Endothelial cell of umbilical vein (primary cell): Measurements from ENCODE around the gene SUCLG2. TPM values are rescaled to one million over a fixed set of nuclear protein-coding genes. Genes with fewer than 3 reads are reported as not detected.

ENCODE experiments used
- BruUV-seq: library from RNA; stranded (reverse); fragments of 400-500 nt; replicated peaks from 2 replicates; lab custom pipeline; 2021; lab: Mats Ljungman, UMichigan
- CTCF ChIA-PET: fragments of 300-600, 350-600 bp; sonication (Branson Sonifier 250); formaldehyde crosslinking; loops from one replicate; lab custom pipeline; 2021; ENCODE audit warnings: antibody characterized with exemption, inconsistent platforms; lab: Charles Lee
- POLR2A ChIA-PET: fragments of 300-600, 350-600 bp; sonication (Branson Sonifier 250); formaldehyde crosslinking; loops from one replicate; lab custom pipeline; 2021; ENCODE audit warnings: antibody characterized with exemption, inconsistent platforms; lab: Charles Lee
- DNase-seq: peaks from one replicate; pipeline ENCODE4 v3.0.0-alpha.2; 2011; ENCODE audit warnings: low read depth, low spot score
- FAIRE-seq: peaks from 2 replicates; lab custom pipeline; 2011; peaks lifted over from hg19 to GRCh38; lab: Jason Lieb, UNC
- H2AFZ ChIP-seq: 2 replicates; pipeline ENCODE4 v1.6.0; 2012; ENCODE audit warnings: low read depth, low read length, control low read depth, inconsistent platforms
- H3K27ac ChIP-seq: 2 replicates; pipeline ENCODE4 v1.5.1; 2011; ENCODE audit warnings: low read depth, mild to moderate bottlenecking, control low read depth, low read length, moderate library complexity; ENCODE audit not compliant: insufficient read depth
- H3K27me3 ChIP-seq, 2 experiments: 2 replicates each; pipeline versions ENCODE4 v1.6.0 to v1.6.1; 2011; ENCODE audit warnings: low read length in 2 of 2, mixed read lengths in 1 of 2; ENCODE audit not compliant: control insufficient read depth in 2 of 2, insufficient read depth in 2 of 2
- H3K36me3 ChIP-seq, 2 experiments: 2 replicates in 1 of 2; 3 replicates in 1 of 2; pipeline ENCODE4 v1.5.1; 2011; ENCODE audit warnings: low read length in 2 of 2, mild to moderate bottlenecking in 1 of 2, moderate library complexity in 1 of 2; ENCODE audit not compliant: control insufficient read depth in 2 of 2, insufficient read depth in 2 of 2; ENCODE audit errors: extremely low read depth in 1 of 2
- H3K4me1 ChIP-seq: 3 replicates; pipeline ENCODE4 v1.5.1; 2011; ENCODE audit warnings: mild to moderate bottlenecking, low read length; ENCODE audit not compliant: control insufficient read depth, insufficient read depth; ENCODE audit errors: extremely low read depth
- H3K4me2 ChIP-seq: 2 replicates; pipeline ENCODE4 v1.6.1; 2011; ENCODE audit warnings: low read length, control low read depth, mixed read lengths; ENCODE audit not compliant: insufficient read depth
- H3K4me3 ChIP-seq, 3 experiments: fragments of 200-600 bp in 1 of 3; sonication (generic), shearing (Covaris generic) in 1 of 3; replicated peaks in 1 of 3; 2 replicates each; pipeline ENCODE4 v1.5.1; 2011 to 2016; ENCODE audit warnings: control low read depth in 3 of 3, low read length in 3 of 3, mild to moderate bottlenecking in 2 of 3, inconsistent platforms in 1 of 3, low read depth in 1 of 3, moderate library complexity in 1 of 3; ENCODE audit not compliant: insufficient read depth in 1 of 3
- H3K79me2 ChIP-seq: 2 replicates; pipeline ENCODE4 v1.6.0; 2012; ENCODE audit warnings: low read length, inconsistent platforms; ENCODE audit not compliant: control insufficient read depth, insufficient read depth
- H3K9ac ChIP-seq: replicated peaks from 2 replicates; pipeline ENCODE3; 2011; ENCODE audit warnings: low read length, control low read depth; ENCODE audit not compliant: insufficient read depth; ENCODE audit errors: extremely low read depth
- H3K9me1 ChIP-seq: replicated peaks from 3 replicates; pipeline ENCODE4 v1.6.0; 2011; ENCODE audit warnings: mild to moderate bottlenecking, low read length; ENCODE audit not compliant: control insufficient read depth, insufficient read depth; ENCODE audit errors: extremely low read depth
- H3K9me3 ChIP-seq: replicated peaks from 2 replicates; pipeline ENCODE4 v1.5.1; 2012; ENCODE audit warnings: low read length, inconsistent platforms; ENCODE audit not compliant: control insufficient read depth, insufficient read depth
- H4K20me1 ChIP-seq: replicated peaks from 2 replicates; pipeline ENCODE3; 2011; ENCODE audit warnings: mild to moderate bottlenecking, low read length; ENCODE audit not compliant: control insufficient read depth, insufficient read depth; ENCODE audit errors: extremely low read depth
- EZH2 ChIP-seq: IDR thresholded peaks from 2 replicates; pipeline ENCODE4 v1.6.1; 2012; ENCODE audit warnings: borderline replicate concordance, low read depth, mild to moderate bottlenecking, moderate library complexity, low read length, inconsistent platforms; ENCODE audit not compliant: severe bottlenecking
- FOS ChIP-seq: IDR thresholded peaks from 2 replicates; pipeline ENCODE4 v1.6.1; 2011; ENCODE audit warnings: mild to moderate bottlenecking, low read length, moderate library complexity, borderline replicate concordance; ENCODE audit not compliant: insufficient read depth
- GATA2 ChIP-seq: IDR thresholded peaks from 2 replicates; pipeline ENCODE4 v1.7.0; 2011; ENCODE audit warnings: low read depth, mild to moderate bottlenecking, moderate library complexity, mixed read lengths, low read length; ENCODE audit not compliant: insufficient read length, insufficient read depth
- JUN ChIP-seq: IDR thresholded peaks from 2 replicates; pipeline ENCODE4 v1.6.1; 2011; ENCODE audit warnings: borderline replicate concordance, low read depth; ENCODE audit not compliant: insufficient read length, insufficient read depth
- MYC ChIP-seq: IDR thresholded peaks from one replicate; pipeline ENCODE4 v1.6.1; 2011; ENCODE audit warnings: mild to moderate bottlenecking, low read depth, low read length
- POLR2A ChIP-seq: IDR thresholded peaks from 2 replicates; pipeline ENCODE4 v1.6.1; 2012; ENCODE audit warnings: low read depth, mild to moderate bottlenecking, control low read depth, low read length
- POLR2AphosphoS5 ChIP-seq: IDR thresholded peaks from 2 replicates; pipeline ENCODE4 v1.6.1; 2012; ENCODE audit warnings: low read depth, mild to moderate bottlenecking, control low read depth, low read length, moderate library complexity; ENCODE audit not compliant: insufficient read depth
- dilution Hi-C: fragments of 300-500 bp; cut with MboI; formaldehyde crosslinking; loops from one replicate; pipeline ENCODE4 v1.15.0; 2019; ENCODE audit warnings: low sequenced_read_pairs; ENCODE audit not compliant: extremely low pct_ligation_motif_present
- intact Hi-C: fragments of 100-400 bp; cut with micrococcal nuclease; formaldehyde crosslinking; loops from one replicate; pipeline ENCODE4 v1.10.0; 2022
- polyA plus RNA-seq, 4 experiments: library from polyadenylated mRNA; depleted of rRNA in 3 of 4; stranded (reverse) in 3 of 4; unstranded in 1 of 4; fragments of >200 nt; gene quantifications; 2 replicates each; pipeline versions ENCODE4 v1.2.1 to v1.2.3, GENCODE V29; 2011 to 2012; ENCODE audit warnings: missing spikeins in 1 of 4
- total RNA-seq: library from RNA; stranded (reverse); gene quantifications from 2 replicates; pipeline ENCODE4 v1.2.3, GENCODE V29; 2021
- TF ChIP-seq, protein P1 (sequence below), 2 donors: IDR thresholded peaks; 1 replicate in 1 of 2; 2 replicates in 1 of 2; pipeline ENCODE4 v1.5.1; 2011; ENCODE audit warnings: low read length in 2 of 2, mild to moderate bottlenecking in 2 of 2, moderate library complexity in 2 of 2, control low read depth in 1 of 2, inconsistent platforms in 1 of 2, low read depth in 1 of 2; ENCODE audit not compliant: insufficient read depth in 1 of 2; ENCODE audit errors: extremely low read depth in 1 of 2
- TF ChIP-seq, protein P2 (sequence below): IDR thresholded peaks from 2 replicates; pipeline ENCODE4 v1.6.1; 2011; ENCODE audit not compliant: insufficient read depth, insufficient read length

Gene SUCLG2
- total and polyA plus RNA-seq, 2 donors (not counting 3 experiments of a cell fraction or from before 2014, with no cell fraction given) = 8.1 to 38.3 TPM

DNA sequence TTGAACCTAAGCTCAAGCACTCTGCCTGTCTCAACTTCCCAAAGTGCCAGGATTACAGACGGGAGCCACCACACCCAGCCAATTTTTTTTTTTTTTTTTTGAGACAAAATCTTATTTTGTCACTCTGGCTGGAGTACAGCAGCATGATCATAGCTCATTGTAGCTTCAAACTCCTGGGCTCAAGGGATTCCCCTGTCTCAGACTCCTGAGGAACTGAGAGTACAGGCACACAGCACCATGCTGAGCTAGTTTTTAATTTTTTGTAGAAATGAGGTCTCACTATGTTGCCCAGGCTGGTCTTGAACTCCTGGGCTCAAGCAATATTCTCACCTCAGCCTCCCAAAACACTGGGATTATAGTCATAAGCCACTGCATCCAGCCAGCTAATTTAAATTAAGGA is 36.8 kb upstream of the SUCLG2 start:
- TF ChIP-seq POLR2A (no peak), JUN (no peak), FOS (no peak), MYC (no peak), GATA2 (no peak), EZH2 (no peak), POLR2AphosphoS5 (no peak)
- TF ChIP-seq, protein P1, sequence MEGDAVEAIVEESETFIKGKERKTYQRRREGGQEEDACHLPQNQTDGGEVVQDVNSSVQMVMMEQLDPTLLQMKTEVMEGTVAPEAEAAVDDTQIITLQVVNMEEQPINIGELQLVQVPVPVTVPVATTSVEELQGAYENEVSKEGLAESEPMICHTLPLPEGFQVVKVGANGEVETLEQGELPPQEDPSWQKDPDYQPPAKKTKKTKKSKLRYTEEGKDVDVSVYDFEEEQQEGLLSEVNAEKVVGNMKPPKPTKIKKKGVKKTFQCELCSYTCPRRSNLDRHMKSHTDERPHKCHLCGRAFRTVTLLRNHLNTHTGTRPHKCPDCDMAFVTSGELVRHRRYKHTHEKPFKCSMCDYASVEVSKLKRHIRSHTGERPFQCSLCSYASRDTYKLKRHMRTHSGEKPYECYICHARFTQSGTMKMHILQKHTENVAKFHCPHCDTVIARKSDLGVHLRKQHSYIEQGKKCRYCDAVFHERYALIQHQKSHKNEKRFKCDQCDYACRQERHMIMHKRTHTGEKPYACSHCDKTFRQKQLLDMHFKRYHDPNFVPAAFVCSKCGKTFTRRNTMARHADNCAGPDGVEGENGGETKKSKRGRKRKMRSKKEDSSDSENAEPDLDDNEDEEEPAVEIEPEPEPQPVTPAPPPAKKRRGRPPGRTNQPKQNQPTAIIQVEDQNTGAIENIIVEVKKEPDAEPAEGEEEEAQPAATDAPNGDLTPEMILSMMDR (IDR thresholded peaks at IDR 0.05; ENCODE audit: extremely low read depth in 1 of 2, insufficient read depth in 1 of 2, low read depth in 1 of 2, low read length in 2 of 2) = no peak
- TF ChIP-seq, protein P2, sequence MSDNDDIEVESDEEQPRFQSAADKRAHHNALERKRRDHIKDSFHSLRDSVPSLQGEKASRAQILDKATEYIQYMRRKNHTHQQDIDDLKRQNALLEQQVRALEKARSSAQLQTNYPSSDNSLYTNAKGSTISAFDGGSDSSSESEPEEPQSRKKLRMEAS = no peak
- peaks cover 0 to 3% of the 10 kb centered on the region in 2 experiments for H3K27me3 ChIP-seq
- ChIA-PET POLR2A (no interaction called here), CTCF (no interaction called here)
- BruUV-seq = no TSS peak
- no peaks in the 10 kb centered on the region for H3K9me3 ChIP-seq
- H3K4me3 ChIP-seq = no peak overlapping the region
- H3K9ac ChIP-seq = no peak overlapping the region
- H3K9me1 ChIP-seq = no peaks in the 10 kb centered on the region
- no peak overlapping the region for H3K4me2 ChIP-seq
- no peaks in the 10 kb centered on the region for H3K79me2 ChIP-seq
- H3K27ac ChIP-seq = no peak overlapping the region
- intact Hi-C loops = no loop called here
- no peak overlapping the region for H2AFZ ChIP-seq
- no peaks in the 10 kb centered on the region for H4K20me1 ChIP-seq
- no peaks in the 10 kb centered on the region for H3K4me1 ChIP-seq
- dilution Hi-C loops = no loop called here
- no peak for FAIRE-seq
- no peaks in the 10 kb centered on the region for H3K36me3 ChIP-seq
- DNase-seq = no peak
